Mucosa of stomach (tissue), 1 donor: ENCODE measurements around the gene NGF.

Experiments
- H3K27me3 ChIP-seq: one replicate; pipeline ENCODE4 v1.7.0; 2013; ENCODE audit warnings: mild to moderate bottlenecking, low read length; ENCODE audit not compliant: control insufficient read depth, insufficient read depth
- H3K36me3 ChIP-seq: one replicate; pipeline ENCODE4 v1.7.0; 2013; ENCODE audit warnings: low read length; ENCODE audit not compliant: control insufficient read depth, insufficient read depth
- H3K4me1 ChIP-seq: one replicate; pipeline ENCODE4 v1.7.0; 2013; ENCODE audit warnings: mild to moderate bottlenecking, low read length; ENCODE audit not compliant: control insufficient read depth, insufficient read depth
- H3K4me3 ChIP-seq: one replicate; pipeline ENCODE4 v1.7.0; 2013; ENCODE audit warnings: low read length
- H3K9ac ChIP-seq: one replicate; pipeline ENCODE4 v1.7.0; 2013; ENCODE audit warnings: mild to moderate bottlenecking, low read length, moderate library complexity
- H3K9me3 ChIP-seq: one replicate; pipeline ENCODE4 v1.7.0; 2013; ENCODE audit warnings: mild to moderate bottlenecking, low read length, moderate library complexity; ENCODE audit not compliant: control insufficient read depth
- donor health status: Pancreatic carcinoma.

The NGF gene

GRCh38 chr1:115265099-115265498, 73.0 kb downstream of the NGF start:
- no peaks in the 10 kb centered on the region for H3K27me3 ChIP-seq
- H3K36me3 ChIP-seq, result no peaks in the 10 kb centered on the region
- H3K4me3 ChIP-seq, result no peak overlapping the region
- no peaks in the 10 kb centered on the region for H3K9me3 ChIP-seq
- no peaks in the 10 kb centered on the region for H3K4me1 ChIP-seq
- H3K9ac ChIP-seq, result no peak overlapping the region

- no peak overlapping the region for H3K9ac ChIP-seq
- H3K9me3 ChIP-seq, result no peaks in the 10 kb centered on the region
- no peaks in the 10 kb centered on the region for H3K36me3 ChIP-seq
- H3K4me1 ChIP-seq, result no peaks in the 10 kb centered on the region
- H3K4me3 ChIP-seq, result no peak overlapping the region
- no peaks in the 10 kb centered on the region for H3K27me3 ChIP-seq
Measured at GRCh38 chr1:115262886-115263285, 75.2 kb downstream of the NGF start.

- Histone ChIP-seq H3K4me3 (no peak overlapping the region), H3K36me3 (no peaks in the 10 kb centered on the region), H3K27me3 (no peaks in the 10 kb centered on the region), H3K9ac (no peak overlapping the region), H3K9me3 (no peaks in the 10 kb centered on the region), H3K4me1 (no peaks in the 10 kb centered on the region)
Measured at GRCh38 chr1:115261496-115261895, 76.6 kb downstream of the NGF start.

GRCh38 chr1:115258302-115258866, 79.7 kb downstream of the NGF start:
- Histone ChIP-seq H3K36me3 (no peaks in the 10 kb centered on the region), H3K27me3 (no peaks in the 10 kb centered on the region), H3K4me1 (no peaks in the 10 kb centered on the region), H3K4me3 (no peak overlapping the region), H3K9ac (no peak overlapping the region), H3K9me3 (no peaks in the 10 kb centered on the region)

GRCh38 chr1:115257591-115257990, 80.5 kb downstream of the NGF start:
- no peak overlapping the region for H3K9ac ChIP-seq

GRCh38 chr1:115255154-115255553, 82.9 kb downstream of the NGF start:
- Histone ChIP-seq H3K9ac (no peak overlapping the region), H3K9me3 (no peaks in the 10 kb centered on the region), H3K4me1 (no peaks in the 10 kb centered on the region), H3K4me3 (no peak overlapping the region), H3K36me3 (no peaks in the 10 kb centered on the region), H3K27me3 (no peaks in the 10 kb centered on the region)

More at GRCh38 chr1:115257591-115257990, 80.5 kb downstream of the NGF start:
- Histone ChIP-seq H3K27me3 (no peaks in the 10 kb centered on the region), H3K36me3 (no peaks in the 10 kb centered on the region), H3K9me3 (no peaks in the 10 kb centered on the region), H3K4me1 (no peaks in the 10 kb centered on the region), H3K4me3 (no peak overlapping the region)

- Histone ChIP-seq H3K9me3 (no peaks in the 10 kb centered on the region), H3K4me3 (no peak overlapping the region), H3K27me3 (no peaks in the 10 kb centered on the region), H3K9ac (no peak overlapping the region), H3K36me3 (no peaks in the 10 kb centered on the region), H3K4me1 (no peaks in the 10 kb centered on the region)
Measured at GRCh38 chr1:115252585-115252984, 85.5 kb downstream of the NGF start.

GRCh38 chr1:115251856-115252255, 86.2 kb downstream of the NGF start:
- no peak overlapping the region for H3K9ac ChIP-seq
- H3K4me3 ChIP-seq, result no peak overlapping the region

GRCh38 chr1:115251340-115251748, 86.7 kb downstream of the NGF start:
- H3K4me3 ChIP-seq, result no peak overlapping the region
- H3K36me3 ChIP-seq, result no peaks in the 10 kb centered on the region
- no peaks in the 10 kb centered on the region for H3K4me1 ChIP-seq
- no peaks in the 10 kb centered on the region for H3K27me3 ChIP-seq
- H3K9me3 ChIP-seq, result no peaks in the 10 kb centered on the region
- no peak overlapping the region for H3K9ac ChIP-seq

More at GRCh38 chr1:115251856-115252255, 86.2 kb downstream of the NGF start:
- no peaks in the 10 kb centered on the region for H3K27me3 ChIP-seq
- H3K36me3 ChIP-seq, result no peaks in the 10 kb centered on the region
- H3K4me1 ChIP-seq, result no peaks in the 10 kb centered on the region
- no peaks in the 10 kb centered on the region for H3K9me3 ChIP-seq

GRCh38 chr1:115246526-115246925, 91.5 kb downstream of the NGF start:
- Histone ChIP-seq H3K4me3 (no peak overlapping the region), H3K9ac (no peak overlapping the region), H3K36me3 (no peaks in the 10 kb centered on the region), H3K4me1 (peaks cover 5% of the 10 kb centered on the region), H3K9me3 (no peaks in the 10 kb centered on the region), H3K27me3 (no peaks in the 10 kb centered on the region)

GRCh38 chr1:115245227-115245626, 92.8 kb downstream of the NGF start:
- Histone ChIP-seq H3K4me1 (peaks cover 5% of the 10 kb centered on the region), H3K36me3 (no peaks in the 10 kb centered on the region), H3K9ac (no peak overlapping the region), H3K4me3 (no peak overlapping the region), H3K9me3 (no peaks in the 10 kb centered on the region), H3K27me3 (no peaks in the 10 kb centered on the region)

- Histone ChIP-seq H3K4me1 (peaks cover 5% of the 10 kb centered on the region), H3K36me3 (no peaks in the 10 kb centered on the region), H3K27me3 (no peaks in the 10 kb centered on the region), H3K9me3 (no peaks in the 10 kb centered on the region), H3K4me3 (no peak overlapping the region), H3K9ac (no peak overlapping the region)
Measured at GRCh38 chr1:115242543-115242942, 95.5 kb downstream of the NGF start.

- peaks cover 5% of the 10 kb centered on the region for H3K4me1 ChIP-seq
- H3K9ac ChIP-seq, result no peak overlapping the region
- H3K36me3 ChIP-seq, result no peaks in the 10 kb centered on the region
- H3K4me3 ChIP-seq, result no peak overlapping the region
- no peaks in the 10 kb centered on the region for H3K27me3 ChIP-seq
- H3K9me3 ChIP-seq, result no peaks in the 10 kb centered on the region
Measured at GRCh38 chr1:115241309-115241708, 96.7 kb downstream of the NGF start.
